Hepatocyte (in vitro differentiated cells): ENCODE data around the gene ENPP7. TPM values are rescaled to one million over a fixed set of nuclear protein-coding genes. Genes with fewer than 3 reads are reported as not detected.
"Not testable (repeated sequence)": the region's sequence is repeated elsewhere in the genome, so short reads cannot be mapped to it uniquely, and the experiment has no call there.

ENCODE experiments used
- DNase-seq: peaks from one replicate; pipeline ENCODE4 v3.0.0-alpha.2; 2016; ENCODE audit warnings: low spot score
- H2AFZ ChIP-seq: fragments of 200-600 bp; sonication (generic); 2 replicates; pipeline ENCODE4 v1.6.0; 2016; ENCODE audit warnings: antibody characterized with exemption, mild to moderate bottlenecking
- H3K27ac ChIP-seq: fragments of 200-600 bp; sonication (generic); 2 replicates; pipeline ENCODE4 v1.5.1; 2016; ENCODE audit warnings: mild to moderate bottlenecking
- H3K27me3 ChIP-seq: fragments of 200-600 bp; sonication (generic); 2 replicates; pipeline ENCODE4 v1.6.1; 2016
- H3K36me3 ChIP-seq: fragments of 200-600 bp; sonication (generic); replicated peaks from 2 replicates; pipeline ENCODE4 v1.5.1; 2016; ENCODE audit warnings: low read depth; ENCODE audit not compliant: insufficient read depth
- H3K4me1 ChIP-seq: fragments of 200-600 bp; sonication (generic); 2 replicates; pipeline ENCODE4 v1.5.1; 2016; ENCODE audit warnings: mild to moderate bottlenecking, moderate library complexity; ENCODE audit not compliant: insufficient read depth
- H3K4me2 ChIP-seq: fragments of 200-600 bp; sonication (generic); 2 replicates; pipeline ENCODE4 v1.6.0; 2016
- H3K4me3 ChIP-seq: fragments of 200-600 bp; sonication (generic); 2 replicates; pipeline ENCODE4 v1.5.1; 2016; ENCODE audit warnings: mild to moderate bottlenecking
- H3K79me2 ChIP-seq: fragments of 200-600 bp; sonication (generic); 2 replicates; pipeline ENCODE4 v1.6.0; 2017; ENCODE audit warnings: mild to moderate bottlenecking
- H3K9me2 ChIP-seq: fragments of 200-600 bp; sonication (generic); replicated peaks from 2 replicates; pipeline ENCODE4 v1.6.0; 2017; ENCODE audit warnings: mild to moderate bottlenecking; ENCODE audit not compliant: insufficient read depth
- H3K9me3 ChIP-seq: fragments of 200-600 bp; sonication (generic); 2 replicates; pipeline ENCODE4 v1.5.1; 2016; ENCODE audit warnings: low read depth, mild to moderate bottlenecking
- H4K20me1 ChIP-seq: fragments of 200-600 bp; sonication (generic); 2 replicates; pipeline ENCODE4 v1.6.0; 2016; ENCODE audit warnings: mild to moderate bottlenecking; ENCODE audit not compliant: insufficient read depth, poor library complexity, severe bottlenecking
- EZH2 ChIP-seq: fragments of 200-600 bp; sonication (generic); IDR thresholded peaks from 2 replicates; pipeline ENCODE4 v1.6.1; 2016; ENCODE audit warnings: antibody characterized with exemption, mild to moderate bottlenecking, borderline replicate concordance
- EZH2phosphoT487 ChIP-seq: fragments of 200-600 bp; sonication (generic); IDR thresholded peaks from one replicate; pipeline ENCODE4 v1.6.1; 2018; ENCODE audit warnings: antibody characterized with exemption, mild to moderate bottlenecking, low read depth, moderate library complexity; ENCODE audit not compliant: unreplicated experiment, severe bottlenecking
- WGBS: methylation state at CpG from one replicate; pipeline ENCODE4 v1.1.6; 2016; ENCODE audit warnings: low lambda C conversion rate; ENCODE audit errors: missing lambda C conversion rate; 5-methylcytosine and 5-hydroxymethylcytosine counted together
- polyA plus RNA-seq: library from polyadenylated mRNA; unstranded; fragments of >200 nt; fragmentation: Nextera tagmentation; extraction: Ambion mirVana; gene quantifications from 2 replicates; pipeline ENCODE4 v1.2.1, GENCODE V29; 2016
- total RNA-seq: library from RNA; depleted of rRNA; stranded (reverse); fragments of >200 nt; gene quantifications from 2 replicates; pipeline ENCODE4 v1.2.3, GENCODE V29; 2014
- TF ChIP-seq, protein P1 (sequence below): fragments of 200-600 bp; sonication (generic); IDR thresholded peaks from 2 replicates; pipeline ENCODE4 v1.5.1; 2016; ENCODE audit warnings: antibody characterized with exemption, mild to moderate bottlenecking; ENCODE audit not compliant: poor library complexity

The ENPP7 gene
- total and polyA plus RNA-seq, 2 experiments from 2014 or later, result 22.2 to 30.2 TPM

DNA sequence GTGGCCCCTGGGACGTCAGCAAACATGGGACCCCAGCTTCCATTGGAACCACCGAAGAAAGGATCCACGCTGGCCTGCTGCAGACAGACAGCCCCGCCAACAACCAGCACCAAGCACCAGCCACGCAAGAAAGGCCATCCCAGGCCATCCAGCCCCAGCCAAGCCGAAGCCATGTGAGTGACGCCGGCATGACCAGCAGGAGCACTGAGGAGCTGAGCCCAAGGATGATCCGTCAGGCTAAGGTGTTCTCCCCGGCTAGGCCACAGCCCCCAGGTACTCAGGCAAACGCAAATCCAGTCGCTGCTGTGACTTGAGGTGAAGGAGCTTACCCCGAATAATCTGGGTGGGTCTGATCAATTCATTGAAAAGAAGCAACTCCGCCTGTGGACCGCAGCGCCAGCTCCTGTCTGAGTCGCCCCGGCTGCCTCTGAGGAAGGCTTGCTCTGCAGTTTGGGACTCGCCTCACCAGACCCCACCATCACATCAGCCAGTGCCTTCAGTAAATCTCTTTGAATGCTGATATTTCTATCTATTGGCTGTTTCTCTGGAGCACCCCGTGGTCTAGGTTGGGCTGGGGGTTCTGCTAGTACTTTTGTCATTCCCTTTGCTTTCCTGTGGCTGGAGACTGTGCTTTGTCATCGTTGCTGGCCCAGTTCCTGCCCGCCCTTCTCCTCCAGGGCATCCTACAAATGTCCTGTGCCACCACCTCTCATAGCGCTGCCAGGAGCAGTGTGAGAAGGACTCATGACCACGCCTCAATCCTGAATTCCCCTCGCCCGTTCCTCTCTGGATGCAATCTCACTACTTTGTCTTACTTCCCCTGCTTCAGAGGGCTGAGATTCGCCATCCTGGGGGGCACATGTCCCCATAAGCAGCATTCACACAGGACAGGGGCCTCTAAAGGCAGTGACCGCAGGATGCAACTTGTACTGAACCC is 39.1 kb downstream of the ENPP7 start:
- WGBS, result 93% methylated on average over 28 of the region's 28 CpGs
- Histone ChIP-seq H3K9me3 (no peaks in the 10 kb centered on the region), H2AFZ (no peak overlapping the region), H3K9me2 (no peaks in the 10 kb centered on the region), H3K27me3 (no peaks in the 10 kb centered on the region), H3K4me3 (no peak overlapping the region), H4K20me1 (no peaks in the 10 kb centered on the region), H3K79me2 (no peaks in the 10 kb centered on the region), H3K4me2 (no peak overlapping the region), H3K36me3 (no peaks in the 10 kb centered on the region), H3K27ac (no peak overlapping the region), H3K4me1 (no peaks in the 10 kb centered on the region)
- TF ChIP-seq EZH2phosphoT487 (no peak), EZH2 (no peak)
- TF ChIP-seq, protein P1, sequence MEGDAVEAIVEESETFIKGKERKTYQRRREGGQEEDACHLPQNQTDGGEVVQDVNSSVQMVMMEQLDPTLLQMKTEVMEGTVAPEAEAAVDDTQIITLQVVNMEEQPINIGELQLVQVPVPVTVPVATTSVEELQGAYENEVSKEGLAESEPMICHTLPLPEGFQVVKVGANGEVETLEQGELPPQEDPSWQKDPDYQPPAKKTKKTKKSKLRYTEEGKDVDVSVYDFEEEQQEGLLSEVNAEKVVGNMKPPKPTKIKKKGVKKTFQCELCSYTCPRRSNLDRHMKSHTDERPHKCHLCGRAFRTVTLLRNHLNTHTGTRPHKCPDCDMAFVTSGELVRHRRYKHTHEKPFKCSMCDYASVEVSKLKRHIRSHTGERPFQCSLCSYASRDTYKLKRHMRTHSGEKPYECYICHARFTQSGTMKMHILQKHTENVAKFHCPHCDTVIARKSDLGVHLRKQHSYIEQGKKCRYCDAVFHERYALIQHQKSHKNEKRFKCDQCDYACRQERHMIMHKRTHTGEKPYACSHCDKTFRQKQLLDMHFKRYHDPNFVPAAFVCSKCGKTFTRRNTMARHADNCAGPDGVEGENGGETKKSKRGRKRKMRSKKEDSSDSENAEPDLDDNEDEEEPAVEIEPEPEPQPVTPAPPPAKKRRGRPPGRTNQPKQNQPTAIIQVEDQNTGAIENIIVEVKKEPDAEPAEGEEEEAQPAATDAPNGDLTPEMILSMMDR, result no peak
- no peak for DNase-seq

DNA sequence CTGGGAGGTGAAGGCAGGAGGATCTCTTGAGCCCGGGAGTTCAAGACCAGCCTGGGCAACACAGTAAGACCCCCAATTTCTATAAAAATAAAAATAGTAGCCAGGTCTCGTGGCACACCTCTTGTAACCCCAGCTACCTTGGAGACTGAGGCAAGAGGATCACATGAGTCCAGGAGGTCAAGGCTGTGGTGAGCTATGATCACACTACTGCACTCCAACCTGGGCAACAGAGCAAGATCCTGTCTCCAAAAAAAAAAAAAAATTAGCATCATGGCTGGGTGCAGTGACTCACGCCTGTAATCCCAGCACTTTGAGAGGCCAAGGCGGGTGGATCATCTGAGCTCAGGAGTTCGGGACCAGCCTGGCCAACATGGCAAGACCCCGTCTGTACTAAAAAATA is 40.5 kb downstream of the ENPP7 start:
- no peaks in the 10 kb centered on the region for H3K27me3 ChIP-seq
- no peak for DNase-seq
- H2AFZ ChIP-seq, result no peak overlapping the region
- no peaks in the 10 kb centered on the region for H3K9me3 ChIP-seq
- H3K4me3 ChIP-seq, result no peak overlapping the region
- no peaks in the 10 kb centered on the region for H4K20me1 ChIP-seq
- 94% methylated on average over 6 of the region's 6 CpGs for WGBS
- H3K4me2 ChIP-seq, result no peak overlapping the region
- no peaks in the 10 kb centered on the region for H3K79me2 ChIP-seq
- no peaks in the 10 kb centered on the region for H3K9me2 ChIP-seq
- H3K36me3 ChIP-seq, result no peaks in the 10 kb centered on the region
- H3K4me1 ChIP-seq, result peaks cover 10% of the 10 kb centered on the region
- TF ChIP-seq EZH2phosphoT487 (no peak), EZH2 (no peak)
- TF ChIP-seq, protein P1, result no peak
- H3K27ac ChIP-seq, result no peak overlapping the region

DNA sequence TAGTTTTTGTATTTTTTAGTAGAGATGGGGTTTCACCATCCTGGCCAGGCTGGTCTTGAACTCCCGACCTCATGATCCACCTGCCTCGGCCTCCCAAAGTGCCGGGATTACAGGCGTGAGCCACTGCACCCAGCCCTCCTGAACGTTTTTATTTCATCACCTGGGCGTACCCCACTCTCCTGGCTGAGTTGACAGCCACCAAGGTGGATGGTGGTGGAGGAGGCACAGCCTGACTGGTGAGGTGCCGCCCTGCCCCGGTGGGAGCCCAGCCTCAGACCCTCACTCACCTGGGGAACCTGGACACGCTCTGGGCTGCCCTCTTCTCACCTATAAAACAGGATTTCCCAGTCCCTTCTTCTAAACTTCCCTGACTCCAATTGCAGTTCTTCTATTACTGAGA is 42.0 kb downstream of the ENPP7 start:
- H3K27ac ChIP-seq, H3K79me2 ChIP-seq, H3K9me2 ChIP-seq, H3K4me3 ChIP-seq, H4K20me1 ChIP-seq, H3K4me2 ChIP-seq, H3K27me3 ChIP-seq, H3K36me3 ChIP-seq, H3K9me3 ChIP-seq, H2AFZ ChIP-seq, DNase-seq: not testable (repeated sequence)
- H3K4me1 ChIP-seq, result peaks cover 23% of the 10 kb centered on the region
- 85% methylated on average over 9 of the region's 9 CpGs for WGBS

DNA sequence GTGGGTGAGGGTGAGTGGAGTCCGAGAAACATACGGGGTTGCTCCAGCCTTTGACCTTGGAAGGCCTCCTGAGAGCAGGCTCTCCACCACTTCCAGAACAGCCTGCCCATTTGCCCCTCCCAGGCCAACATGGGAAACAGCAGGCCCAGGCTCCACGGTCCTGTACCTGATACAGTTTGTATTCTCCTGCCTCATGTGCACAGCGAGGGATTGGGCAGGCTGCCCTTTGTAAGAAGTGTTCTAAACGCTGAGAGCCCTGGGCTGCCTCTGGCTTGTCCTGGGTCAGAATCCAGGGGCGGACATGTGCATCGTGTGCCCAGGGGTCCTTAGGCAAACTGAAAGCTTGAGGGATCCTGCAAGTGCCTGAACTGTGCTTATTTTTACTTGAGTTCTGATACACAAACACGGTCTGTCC is 43.8 kb downstream of the ENPP7 start:
- peaks cover 31% of the 10 kb centered on the region for H3K4me1 ChIP-seq
- no peaks in the 10 kb centered on the region for H3K36me3 ChIP-seq
- peaks cover 14% of the 10 kb centered on the region for H3K79me2 ChIP-seq
- 75% methylated on average over 8 of the region's 8 CpGs for WGBS
- H2AFZ ChIP-seq, result no peak overlapping the region
- H3K9me2 ChIP-seq, result no peaks in the 10 kb centered on the region
- DNase-seq, result no peak
- H3K27me3 ChIP-seq, result no peaks in the 10 kb centered on the region
- no peak overlapping the region for H3K4me3 ChIP-seq
- H3K27ac ChIP-seq, result no peak overlapping the region
- TF ChIP-seq EZH2 (no peak), EZH2phosphoT487 (no peak)
- TF ChIP-seq, protein P1, result no peak
- H4K20me1 ChIP-seq, result peaks cover 7% of the 10 kb centered on the region
- no peak overlapping the region for H3K4me2 ChIP-seq
- no peaks in the 10 kb centered on the region for H3K9me3 ChIP-seq
